Esophagus muscularis mucosa (tissue), 4 donors: ENCODE measurements around the gene CHAD. TPM values are rescaled to one million over a fixed set of nuclear protein-coding genes. Genes with fewer than 3 reads are reported as not detected.

Source experiments
- DNase-seq: peaks from one replicate; pipeline ENCODE4 v3.0.0-alpha.2; 2017; ENCODE audit errors: extremely low spot score
- H3K27ac ChIP-seq, 4 donors: fragments of 200-600 bp; sonication (generic); replicated peaks in 1 of 4; 1 replicate in 3 of 4; 2 replicates in 1 of 4; pipeline ENCODE4 v1.5.1; 2016 to 2019; ENCODE audit warnings: mild to moderate bottlenecking in 1 of 4
- H3K27me3 ChIP-seq, 4 donors: fragments of 200-600 bp; sonication (generic); one replicate each; pipeline versions ENCODE4 v1.5.1 to v1.6.0; 2016 to 2019
- H3K36me3 ChIP-seq, 4 donors: fragments of 200-600 bp; sonication (generic); one replicate each; pipeline ENCODE4 v1.5.1; 2016 to 2019
- H3K4me1 ChIP-seq, 4 donors: fragments of 200-600 bp; sonication (generic); one replicate each; pipeline ENCODE4 v1.5.1; 2016 to 2019
- H3K4me3 ChIP-seq, 4 donors: fragments of 200-600 bp; sonication (generic); 1 replicate in 2 of 4; 2 replicates in 2 of 4; pipeline ENCODE4 v1.5.1; 2016 to 2019; ENCODE audit warnings: mild to moderate bottlenecking in 4 of 4, moderate library complexity in 1 of 4
- H3K9me3 ChIP-seq, 4 donors: fragments of 200-600 bp; sonication (generic); 1 replicate in 3 of 4; 2 replicates in 1 of 4; pipeline ENCODE4 v1.5.1; 2016 to 2019
- EP300 ChIP-seq: sonication (generic); formaldehyde crosslinking; IDR thresholded peaks from one replicate; pipeline ENCODE4 v1.6.1; 2017; ENCODE audit warnings: antibody characterized with exemption
- POLR2A ChIP-seq: fragments of 450-650 bp; IDR thresholded peaks from one replicate; pipeline ENCODE4 v1.6.1; 2017; ENCODE audit warnings: antibody characterized with exemption, moderate library complexity, mild to moderate bottlenecking, low read depth
- POLR2AphosphoS5 ChIP-seq, 2 donors: sonication (generic); formaldehyde crosslinking; IDR thresholded peaks; one replicate each; pipeline ENCODE4 v1.6.1; 2017; ENCODE audit warnings: antibody characterized with exemption in 2 of 2
- WGBS: methylation state at CpG from one replicate; pipeline ENCODE4 v1.1.5; 2018; 5-methylcytosine and 5-hydroxymethylcytosine counted together
- intact Hi-C: fragments of 100-400 bp; cut with DNase I; formaldehyde crosslinking; loops from one replicate; pipeline ENCODE4 v1.15.1; 2023
- total RNA-seq, 4 donors: library from RNA; depleted of rRNA; stranded (reverse); fragments of >200 nt; gene quantifications; one replicate each; pipeline versions ENCODE4 v1.1.0 to v1.2.1, GENCODE V29; 2016
- TF ChIP-seq, protein P1 (sequence below), 3 experiments: fragments of 200-600 bp in 2 of 3; fragments of 450-650 bp in 1 of 3; sonication (generic) in 2 of 3; IDR thresholded peaks; one replicate each; pipeline ENCODE4 v1.5.1; 2017 to 2019; ENCODE audit warnings: antibody characterized with exemption in 3 of 3, mild to moderate bottlenecking in 2 of 3, moderate library complexity in 1 of 3

Gene CHAD
- total RNA-seq, 4 donors from 2014 or later = not detected

DNA sequence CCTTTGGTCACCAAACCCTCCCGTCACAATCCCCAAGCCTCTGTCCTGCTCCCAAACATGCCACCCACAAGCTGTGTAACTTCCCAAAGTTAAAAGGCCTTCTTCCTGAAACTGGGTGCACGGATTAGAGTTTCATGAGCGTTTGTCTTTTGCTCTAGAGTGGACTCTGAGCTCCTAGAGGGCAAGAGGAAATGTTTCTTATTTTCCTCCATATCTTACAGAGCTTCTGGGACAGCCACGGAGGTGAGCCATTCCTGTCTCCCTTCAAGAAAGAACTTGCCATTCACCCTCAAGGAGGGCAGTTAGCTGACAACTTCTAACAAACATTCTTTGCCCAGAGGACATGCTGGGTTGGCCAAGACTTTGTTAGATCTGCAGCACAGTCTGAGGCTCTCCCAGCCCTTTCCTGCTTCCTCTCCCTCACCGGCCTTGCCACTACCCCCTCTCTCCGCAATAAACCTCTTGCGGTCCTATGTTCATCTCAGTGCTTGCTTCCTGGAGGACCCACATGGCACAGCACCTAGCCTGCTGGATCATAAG is 37.0 kb upstream of the CHAD start:
- Histone ChIP-seq H3K4me3 (no peak overlapping the region), H3K4me1 (peaks cover 11 to 22% (median 17%) of the 10 kb centered on the region in 4 donors), H3K27ac (no peak overlapping the region), H3K27me3 (no peaks in the 10 kb centered on the region), H3K36me3 (no peaks in the 10 kb centered on the region), H3K9me3 (no peaks in the 10 kb centered on the region)
- no peak for DNase-seq
- 86% methylated on average over 7 of the region's 7 CpGs for WGBS
- no peak for TF ChIP-seq POLR2A
- TF ChIP-seq, protein P1, sequence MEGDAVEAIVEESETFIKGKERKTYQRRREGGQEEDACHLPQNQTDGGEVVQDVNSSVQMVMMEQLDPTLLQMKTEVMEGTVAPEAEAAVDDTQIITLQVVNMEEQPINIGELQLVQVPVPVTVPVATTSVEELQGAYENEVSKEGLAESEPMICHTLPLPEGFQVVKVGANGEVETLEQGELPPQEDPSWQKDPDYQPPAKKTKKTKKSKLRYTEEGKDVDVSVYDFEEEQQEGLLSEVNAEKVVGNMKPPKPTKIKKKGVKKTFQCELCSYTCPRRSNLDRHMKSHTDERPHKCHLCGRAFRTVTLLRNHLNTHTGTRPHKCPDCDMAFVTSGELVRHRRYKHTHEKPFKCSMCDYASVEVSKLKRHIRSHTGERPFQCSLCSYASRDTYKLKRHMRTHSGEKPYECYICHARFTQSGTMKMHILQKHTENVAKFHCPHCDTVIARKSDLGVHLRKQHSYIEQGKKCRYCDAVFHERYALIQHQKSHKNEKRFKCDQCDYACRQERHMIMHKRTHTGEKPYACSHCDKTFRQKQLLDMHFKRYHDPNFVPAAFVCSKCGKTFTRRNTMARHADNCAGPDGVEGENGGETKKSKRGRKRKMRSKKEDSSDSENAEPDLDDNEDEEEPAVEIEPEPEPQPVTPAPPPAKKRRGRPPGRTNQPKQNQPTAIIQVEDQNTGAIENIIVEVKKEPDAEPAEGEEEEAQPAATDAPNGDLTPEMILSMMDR (IDR thresholded peaks at IDR 0.05) = no peak
- no peak for TF ChIP-seq EP300
- no peak for TF ChIP-seq POLR2AphosphoS5 (IDR thresholded peaks at IDR 0.05)
- intact Hi-C loops = no loop called here

DNA sequence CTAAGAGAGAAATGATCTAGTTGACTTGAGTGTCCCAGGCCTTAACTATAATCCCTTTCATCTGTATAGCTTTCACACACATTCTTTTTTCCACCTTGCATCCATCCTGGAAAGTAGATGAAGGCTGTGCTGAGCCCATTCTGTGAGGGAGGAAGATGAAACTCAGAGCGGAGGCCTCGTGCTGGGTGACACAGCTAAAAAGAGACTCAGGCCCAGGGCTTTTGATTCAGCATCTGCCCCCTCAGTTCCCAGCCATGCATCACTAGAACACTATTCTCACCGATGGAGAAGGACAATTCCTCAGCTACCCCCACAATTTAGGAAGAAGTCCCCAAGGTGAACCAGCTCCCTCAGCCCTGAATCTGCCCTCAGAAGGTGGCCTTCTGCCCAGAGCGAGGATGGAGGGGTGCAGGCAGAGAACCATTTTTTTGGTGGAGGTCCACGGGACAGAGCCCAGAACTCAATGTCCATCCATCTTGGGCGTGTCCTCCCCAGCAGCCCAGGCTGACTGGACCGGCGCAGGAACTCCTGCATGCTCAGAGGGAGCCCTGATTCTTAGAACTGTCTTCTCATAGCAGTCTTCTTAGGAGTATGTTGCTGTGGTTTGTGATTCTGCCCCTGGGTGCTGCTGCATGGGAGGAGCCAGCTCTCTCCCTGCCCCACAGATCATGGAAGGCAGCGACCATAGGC is 33.8 kb upstream of the CHAD start:
- 89% methylated on average over 8 of the region's 9 CpGs for WGBS
- H3K27ac ChIP-seq = no peak overlapping the region
- H3K9me3 ChIP-seq = no peaks in the 10 kb centered on the region
- no peak for TF ChIP-seq EP300
- TF ChIP-seq, protein P1 (IDR thresholded peaks at IDR 0.05) = no peak
- no peak for TF ChIP-seq POLR2A
- TF ChIP-seq POLR2AphosphoS5 (IDR thresholded peaks at IDR 0.05) = no peak
- no peak for DNase-seq
- no peak overlapping the region for H3K4me3 ChIP-seq
- intact Hi-C loops = no loop called here
- no peaks in the 10 kb centered on the region for H3K36me3 ChIP-seq
- H3K27me3 ChIP-seq = no peaks in the 10 kb centered on the region
- H3K4me1 ChIP-seq = peaks cover 0 to under 1% (median under 1%) of the 10 kb centered on the region in 4 donors

DNA sequence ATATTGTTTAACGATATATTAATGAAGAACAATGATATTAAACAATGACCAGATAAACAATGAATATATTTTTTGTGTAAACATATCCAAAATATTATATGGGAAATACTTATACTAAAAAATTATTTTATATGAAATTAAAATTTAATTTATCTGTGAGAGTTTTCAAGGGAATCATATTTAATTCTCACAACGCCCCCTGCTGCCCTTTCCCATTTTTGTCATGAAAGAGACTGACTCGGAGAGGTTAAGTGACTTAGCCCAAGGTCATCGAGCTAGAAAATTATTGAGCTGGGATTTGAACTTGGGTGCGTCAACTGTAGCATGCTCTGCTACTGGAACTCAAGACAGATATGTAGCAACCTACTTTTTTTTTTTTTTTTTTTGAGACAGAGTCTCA is 32.4 kb upstream of the CHAD start:
- no peaks in the 10 kb centered on the region for H3K36me3 ChIP-seq
- no peak overlapping the region for H3K4me3 ChIP-seq
- no peak for DNase-seq
- no peaks in the 10 kb centered on the region for H3K9me3 ChIP-seq
- 50% methylated on average over 5 of the region's 5 CpGs for WGBS
- no peaks in the 10 kb centered on the region for H3K4me1 ChIP-seq
- TF ChIP-seq, protein P1 (IDR thresholded peaks at IDR 0.05) = peak in 2 of 3 experiments; percentile 22 to 40
- TF ChIP-seq EP300 = no peak
- no peaks in the 10 kb centered on the region for H3K27me3 ChIP-seq
- no peak overlapping the region for H3K27ac ChIP-seq
- intact Hi-C loops = no loop called here

DNA sequence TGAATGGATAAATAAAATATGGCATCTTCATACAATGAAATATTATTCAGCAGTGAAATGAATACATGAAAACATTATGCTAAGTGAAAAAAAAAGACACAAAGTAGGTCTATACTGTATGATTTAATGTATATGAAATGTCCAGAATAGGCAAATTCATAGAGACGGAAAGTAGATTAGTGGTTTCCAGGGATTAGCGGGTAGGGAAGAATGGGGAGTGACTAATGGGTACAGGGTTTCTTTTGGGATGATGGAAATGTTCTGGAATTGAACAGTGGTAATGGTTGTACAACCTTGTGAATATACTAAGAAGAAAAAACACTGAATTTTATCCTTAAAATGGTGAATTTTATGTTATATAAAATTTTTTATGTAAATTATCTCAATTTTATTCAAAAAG is 31.0 kb upstream of the CHAD start:
- intact Hi-C loops = no loop called here
- WGBS = 100% methylated on average over 2 of the region's 2 CpGs
- Histone ChIP-seq H3K4me3 (no peak overlapping the region), H3K4me1 (no peaks in the 10 kb centered on the region), H3K27me3 (no peaks in the 10 kb centered on the region), H3K27ac (no peak overlapping the region), H3K36me3 (no peaks in the 10 kb centered on the region), H3K9me3 (no peaks in the 10 kb centered on the region)
- TF ChIP-seq, protein P1 (IDR thresholded peaks at IDR 0.05) = no peak
- no peak for TF ChIP-seq POLR2AphosphoS5 (IDR thresholded peaks at IDR 0.05)
- no peak for TF ChIP-seq EP300
- no peak for TF ChIP-seq POLR2A
- DNase-seq = no peak

DNA sequence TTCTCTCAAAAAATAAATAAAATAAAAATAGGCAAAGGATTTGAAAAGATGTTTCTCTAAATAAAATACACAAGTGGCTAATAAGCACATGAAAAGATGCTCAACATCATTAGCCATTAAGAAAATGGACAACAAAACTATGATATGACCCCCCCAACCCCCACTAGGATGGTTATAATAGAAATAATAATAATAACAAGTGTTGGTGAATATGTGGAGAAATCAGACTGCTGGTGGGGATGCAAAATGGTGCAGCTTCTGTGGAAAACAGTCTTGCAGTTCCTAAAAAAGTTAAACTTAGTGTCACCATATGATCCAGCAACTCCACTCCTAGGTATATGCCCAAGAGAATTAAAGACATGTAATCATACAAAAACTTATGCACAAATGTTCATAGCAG is 30.6 kb upstream of the CHAD start:
- Histone ChIP-seq H3K27me3 (no peaks in the 10 kb centered on the region), H3K9me3 (no peaks in the 10 kb centered on the region), H3K4me1 (no peaks in the 10 kb centered on the region), H3K36me3 (no peaks in the 10 kb centered on the region), H3K4me3 (no peak overlapping the region), H3K27ac (no peak overlapping the region)
- intact Hi-C loops = no loop called here
- DNase-seq = no peak
- no peak for TF ChIP-seq POLR2AphosphoS5 (IDR thresholded peaks at IDR 0.05)
